HS-5 (cell line): ENCODE measurements around the gene RIOK3.
A peak's percentile ranks its signal among the peaks of the same experiment; 100 is the strongest.
"Not testable (repeated sequence)": the region's sequence is repeated elsewhere in the genome, so short reads cannot be mapped to it uniquely, and the experiment has no call there.

Experiments used
- DNase-seq: peaks from one replicate; pipeline ENCODE4 v3.0.0-alpha.2; 2012; ENCODE audit warnings: low read depth

RIOK3 gene

GRCh38 chr18:23498117-23498516, 45.0 kb downstream of the RIOK3 start:
- no peak for DNase-seq

DNA sequence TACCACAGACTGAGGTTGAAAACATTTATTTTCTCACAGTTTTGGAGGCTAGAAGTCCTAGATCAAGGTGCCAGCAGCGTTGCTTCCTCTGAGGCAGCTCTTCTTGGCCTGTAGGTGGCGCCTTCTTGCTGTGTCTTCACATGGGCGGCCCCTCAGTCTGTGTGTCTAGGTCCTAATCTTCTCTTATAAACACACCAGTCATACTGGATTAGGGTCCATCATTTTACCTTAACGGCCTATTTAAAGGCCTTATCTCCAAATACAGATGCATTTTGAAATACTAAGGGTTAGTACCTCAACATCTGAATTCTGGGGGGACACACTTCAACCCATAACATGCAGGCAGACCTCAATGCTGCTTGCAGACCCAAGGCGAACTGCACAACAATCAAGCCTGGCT, 45.8 kb downstream of the RIOK3 start:
- DNase-seq: no peak

DNA sequence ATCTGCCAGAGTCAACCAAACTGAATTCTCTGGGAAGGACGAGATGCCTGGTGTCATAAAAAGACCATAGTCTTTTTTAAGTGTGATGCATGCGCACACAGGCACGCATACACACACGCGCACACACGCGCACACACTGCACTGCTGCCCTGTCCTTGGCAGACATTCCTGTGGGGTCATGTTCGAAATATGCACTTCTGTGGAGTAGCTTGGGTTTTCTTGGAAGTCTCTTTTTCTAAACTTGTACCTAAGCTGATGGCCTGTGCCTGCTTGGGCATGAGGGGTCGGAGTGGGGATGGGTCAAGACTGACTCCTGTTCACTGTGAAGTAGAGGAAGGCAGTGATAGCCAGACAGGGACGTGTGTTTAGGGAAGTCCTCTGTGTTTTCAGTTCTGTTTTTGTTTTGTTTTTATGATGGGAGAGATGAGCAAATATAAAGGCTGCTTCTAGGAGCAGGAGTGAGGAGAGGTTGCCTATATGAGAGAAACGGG, 46.2 kb downstream of the RIOK3 start:
- DNase-seq: no peak

- DNase-seq: no peak
Observed at GRCh38 chr18:23501626-23502025, 48.5 kb downstream of the RIOK3 start.

DNA sequence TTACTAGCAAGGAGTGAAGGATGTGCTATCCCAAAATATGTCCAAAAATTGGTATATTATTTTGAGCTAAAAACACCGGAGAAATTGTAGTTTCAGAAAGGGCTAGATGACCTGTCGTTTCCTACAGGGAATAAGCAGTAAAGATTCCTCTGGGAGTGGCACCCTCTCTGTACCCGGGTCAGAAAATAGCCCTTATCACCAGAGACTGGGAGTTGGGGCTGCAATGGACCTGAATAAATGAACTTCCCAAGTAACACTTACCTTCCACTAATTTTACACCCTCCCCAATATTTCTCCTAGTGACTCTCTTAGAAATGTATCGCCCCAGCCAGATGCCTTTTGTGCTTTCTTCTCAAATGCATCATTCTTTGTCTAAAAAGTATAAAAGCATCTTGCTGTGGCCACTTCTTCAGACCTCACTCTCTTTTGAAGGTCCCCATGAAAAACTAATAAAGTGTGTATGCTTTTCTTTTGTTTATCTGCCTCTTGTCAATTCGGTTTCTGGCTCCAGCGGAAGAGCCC, 49.5 kb downstream of the RIOK3 start:
- DNase-seq: no peak

DNA sequence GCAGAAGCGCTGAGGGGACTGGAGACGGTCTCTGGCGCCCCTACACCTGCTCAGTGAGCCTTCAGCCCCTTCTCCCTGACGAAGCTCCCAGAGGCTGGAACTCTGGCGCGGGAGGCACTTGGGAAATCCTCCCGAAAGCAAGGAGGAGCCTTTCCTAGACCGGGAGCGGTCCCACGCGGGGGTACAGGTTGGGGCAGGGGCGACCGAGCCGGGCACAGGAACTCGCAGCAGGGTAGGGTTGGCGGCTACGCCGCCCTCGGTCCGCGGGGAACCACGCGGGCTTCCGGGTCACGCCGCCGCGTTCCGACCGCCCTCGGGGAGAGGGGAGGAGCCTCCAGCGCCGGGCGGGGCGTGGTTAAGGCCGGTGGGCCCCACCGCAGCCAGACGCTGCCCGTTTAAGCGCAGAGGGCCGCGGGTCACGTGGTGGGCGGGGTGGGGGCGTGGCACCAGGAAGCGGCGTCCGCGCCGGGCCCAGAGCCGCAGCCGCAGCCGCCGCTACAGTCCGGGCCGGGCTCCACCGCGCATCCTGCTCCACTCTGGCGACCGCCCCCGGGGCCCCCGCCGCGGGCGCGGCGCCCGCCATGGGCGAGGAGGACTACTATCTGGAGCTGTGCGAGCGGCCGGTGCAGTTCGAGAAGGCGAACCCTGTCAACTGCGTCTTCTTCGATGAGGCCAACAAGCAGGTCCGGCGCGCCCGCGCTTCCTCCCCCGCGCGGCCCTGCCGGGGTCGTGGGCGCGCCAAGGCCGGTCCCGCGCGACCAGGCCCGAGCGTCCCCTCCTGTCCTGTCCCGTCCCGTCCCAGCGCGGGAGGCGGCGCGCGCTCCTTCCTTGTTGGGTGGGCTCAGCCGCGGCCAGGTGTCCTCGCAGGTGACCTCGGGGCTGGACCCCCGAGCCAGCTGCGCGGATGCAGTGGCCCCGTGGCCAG, 50.2 kb downstream of the RIOK3 start, which contains the start of gene RMC1:
RMC1 (plus strand) TSS at position 474 of the 925 bp plus-strand sequence; CDS start at position 582, 108 bp downstream.
- peak; percentile 60 for DNase-seq

DNA sequence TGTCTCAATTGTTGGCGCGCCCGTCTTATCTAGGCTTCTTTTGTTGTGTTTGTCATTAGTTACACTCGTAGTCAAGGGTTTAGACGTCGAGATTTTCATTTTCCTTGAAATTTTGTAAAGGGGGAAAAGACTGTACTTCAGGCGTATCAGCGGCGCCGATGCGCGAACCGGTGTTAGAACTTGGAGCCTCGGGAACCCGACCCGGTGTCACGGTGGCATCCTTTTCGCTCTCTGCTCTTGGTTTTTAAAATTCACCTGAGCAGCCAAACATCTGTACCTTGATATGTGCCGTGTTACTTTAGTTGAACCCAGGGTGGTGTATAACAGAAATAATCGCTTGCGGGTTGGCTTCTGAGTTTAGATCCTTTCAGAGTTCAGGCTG, 50.9 kb downstream of the RIOK3 start:
- DNase-seq: no peak

- no peak for DNase-seq
Observed at GRCh38 chr18:23504720-23505119, 51.6 kb downstream of the RIOK3 start.

GRCh38 chr18:23506393-23506792, 53.3 kb downstream of the RIOK3 start:
- no peak for DNase-seq

DNA sequence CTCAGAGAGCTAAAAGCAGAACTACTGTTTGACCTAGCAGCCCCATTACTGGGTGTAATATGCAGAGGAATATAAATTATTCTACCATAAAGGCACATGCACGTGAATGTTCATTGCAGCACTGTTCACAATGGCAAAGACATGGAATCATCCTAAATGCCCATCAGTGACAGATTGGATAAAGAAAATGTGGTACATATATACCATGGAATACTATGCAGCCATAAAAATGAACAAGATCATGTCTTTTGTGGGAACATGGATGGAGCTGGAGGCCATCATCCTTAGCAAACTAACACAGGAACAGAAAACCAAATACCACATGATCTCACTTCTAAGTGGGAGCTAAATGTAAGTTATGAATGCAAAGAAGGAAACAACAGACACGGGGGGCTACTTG, 57.8 kb downstream of the RIOK3 start:
- DNase-seq: not testable (repeated sequence)

- DNase-seq: not testable (repeated sequence)
Observed at GRCh38 chr18:23512216-23512615, 59.1 kb downstream of the RIOK3 start.

DNA sequence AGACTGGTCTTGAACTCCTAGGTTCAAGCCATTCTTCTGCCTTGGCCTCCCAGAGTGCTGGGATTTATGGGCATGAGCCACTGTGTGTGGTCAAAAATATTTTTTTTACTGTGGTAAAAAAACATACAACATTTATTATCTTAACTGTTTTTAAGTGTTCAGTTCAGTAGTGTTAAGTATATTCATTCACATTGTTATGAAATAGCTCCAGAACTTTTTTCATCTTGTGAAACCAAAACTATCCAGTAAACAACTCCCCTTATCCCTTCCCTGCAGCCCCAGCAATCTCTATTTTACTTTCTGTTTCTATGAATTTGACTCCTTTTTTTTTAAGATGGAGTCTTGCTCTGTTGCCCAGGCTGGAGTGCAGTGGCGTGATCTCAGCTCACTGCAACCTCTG, 59.6 kb downstream of the RIOK3 start:
- no peak for DNase-seq

- no peak for DNase-seq
Observed at GRCh38 chr18:23515911-23516546, 62.9 kb downstream of the RIOK3 start.

DNA sequence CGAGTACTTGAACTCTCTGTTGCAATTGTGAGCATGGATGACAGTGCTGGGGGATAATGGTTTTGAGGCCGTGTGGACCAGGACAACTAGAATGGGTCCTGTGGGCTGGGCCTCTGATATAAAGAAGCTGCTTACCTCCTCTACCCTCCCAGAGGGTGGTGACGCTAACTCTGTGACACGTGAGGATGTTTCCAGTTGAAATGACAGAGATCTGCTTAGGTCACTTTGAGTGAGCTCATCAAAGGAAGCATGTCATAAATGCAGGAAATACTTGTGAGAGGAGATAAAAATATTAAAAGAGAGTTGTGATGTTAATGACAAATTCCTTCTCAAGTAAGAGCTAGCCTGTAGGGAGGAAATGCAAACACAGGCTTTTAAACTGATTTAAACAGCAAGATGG, 66.6 kb downstream of the RIOK3 start:
- no peak for DNase-seq

DNA sequence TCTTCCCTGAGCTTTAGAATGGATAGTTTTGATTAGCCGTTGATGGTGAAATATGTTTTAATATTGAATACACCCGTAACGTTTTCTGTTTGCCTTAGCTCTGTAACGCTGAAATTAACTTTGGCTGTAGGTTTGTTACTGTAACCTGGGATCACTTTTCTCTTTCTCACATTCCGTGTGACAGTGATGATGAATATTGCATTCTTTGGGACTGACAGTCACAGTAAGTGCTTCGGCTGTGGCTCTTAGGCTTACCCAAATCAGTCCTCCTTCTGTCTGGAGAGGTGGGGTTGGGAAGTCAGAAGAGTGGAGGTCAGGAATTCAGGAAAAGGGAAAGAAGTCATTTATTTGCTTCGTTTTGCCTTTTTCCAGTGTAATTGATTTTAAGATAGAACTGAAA, 68.2 kb downstream of the RIOK3 start:
- DNase-seq: no peak

DNA sequence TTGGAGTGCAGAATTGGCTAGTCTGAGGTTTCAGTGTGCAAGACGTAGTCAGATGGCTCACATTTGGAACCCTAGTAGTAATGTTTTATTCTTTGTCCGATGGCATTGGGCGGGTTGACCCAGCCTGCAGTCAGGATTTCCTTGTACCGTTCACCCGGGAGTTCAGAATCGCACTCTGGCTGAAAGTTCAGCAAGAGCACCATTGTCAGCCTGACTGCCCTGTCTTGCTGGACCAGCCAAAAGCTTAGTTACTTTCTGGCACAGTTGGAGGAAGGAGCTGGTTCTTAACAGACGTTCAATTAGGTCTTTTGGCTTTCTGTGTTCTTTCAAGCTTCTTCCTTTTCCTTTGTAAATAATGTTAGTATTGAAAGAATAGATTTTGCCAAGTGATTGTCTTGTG, 68.8 kb downstream of the RIOK3 start:
- no peak for DNase-seq

GRCh38 chr18:23523429-23524212, 70.5 kb downstream of the RIOK3 start:
- DNase-seq: no peak

- DNase-seq: no peak
Observed at GRCh38 chr18:23524213-23524707, 71.2 kb downstream of the RIOK3 start.

- DNase-seq: no peak
Observed at GRCh38 chr18:23526501-23527063, 73.5 kb downstream of the RIOK3 start.

GRCh38 chr18:23528580-23529472, 75.7 kb downstream of the RIOK3 start:
- DNase-seq: no peak

DNA sequence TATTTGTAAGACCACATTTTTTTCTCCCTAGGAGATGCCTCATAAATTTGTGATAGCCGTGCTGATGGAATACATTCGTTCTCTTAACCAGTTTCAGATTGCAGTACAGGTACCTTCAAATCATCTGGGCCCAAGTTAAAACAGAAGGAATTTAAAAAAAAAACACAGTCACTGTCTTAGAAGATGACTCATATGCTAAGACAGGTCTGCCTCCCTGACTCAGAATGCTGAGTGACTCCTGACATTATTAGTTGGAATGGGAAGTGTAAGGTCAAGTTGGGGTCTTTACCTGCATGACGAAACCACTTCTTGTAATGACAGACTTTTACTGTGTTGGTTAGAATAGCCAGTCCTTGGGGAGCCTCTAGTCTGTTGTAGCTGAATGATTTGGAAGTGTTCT, 76.5 kb downstream of the RIOK3 start:
- peak; percentile 64 for DNase-seq
